DMS 273 treated with DMSO at 0.1 percent for 48 hours (cell line): Measurements from ENCODE around the gene LRRN4.

Experiments used
- DNase-seq: peaks from one replicate; lab custom pipeline; 2025; lab: John Stamatoyannopoulos, UW

The LRRN4 gene

GRCh38 chr20:6030453-6031080, 23.3 kb downstream of the LRRN4 start:
- DNase-seq, result no peak

GRCh38 chr20:6029538-6029937, 24.3 kb downstream of the LRRN4 start:
- DNase-seq, result no peak

- DNase-seq, result no peak
Observed at GRCh38 chr20:6028818-6029217, 25.0 kb downstream of the LRRN4 start.

GRCh38 chr20:6026051-6026450, 27.8 kb downstream of the LRRN4 start:
- no peak for DNase-seq

- DNase-seq, result no peak
Observed at GRCh38 chr20:6024768-6025167, 29.1 kb downstream of the LRRN4 start.

- DNase-seq, result no peak
Observed at GRCh38 chr20:6017880-6018279, 36.0 kb downstream of the LRRN4 start.

- no peak for DNase-seq
Observed at GRCh38 chr20:6017467-6017866, 36.4 kb downstream of the LRRN4 start.

- no peak for DNase-seq
Observed at GRCh38 chr20:6014957-6015356, 38.9 kb downstream of the LRRN4 start.

GRCh38 chr20:6014017-6014416, 39.8 kb downstream of the LRRN4 start:
- DNase-seq, result no peak

- DNase-seq, result no peak
Observed at GRCh38 chr20:6012179-6012578, 41.7 kb downstream of the LRRN4 start.

GRCh38 chr20:6008254-6008653, 45.6 kb downstream of the LRRN4 start:
- peak; percentile 46 for DNase-seq

- DNase-seq, result no peak
Observed at GRCh38 chr20:6007529-6008103, 46.2 kb downstream of the LRRN4 start.

GRCh38 chr20:6007094-6007528, 46.7 kb downstream of the LRRN4 start:
- no peak for DNase-seq

GRCh38 chr20:6006603-6006949, 47.3 kb downstream of the LRRN4 start:
- no peak for DNase-seq

- no peak for DNase-seq
Observed at GRCh38 chr20:6000871-6001270, 53.0 kb downstream of the LRRN4 start.

GRCh38 chr20:5999783-6000182, 54.1 kb downstream of the LRRN4 start:
- DNase-seq, result no peak

- DNase-seq, result no peak
Observed at GRCh38 chr20:5996765-5997164, 57.1 kb downstream of the LRRN4 start.

- DNase-seq, result no peak
Observed at GRCh38 chr20:5991623-5992441, 62.0 kb downstream of the LRRN4 start.

GRCh38 chr20:5990946-5991345, 62.9 kb downstream of the LRRN4 start:
- no peak for DNase-seq
